Activated T-helper 9 cell treated with anti-CD3 and anti-CD28 coated beads, Interleukin-2, amount 50 U/mL, for 16 hours (primary cell): ENCODE results near the gene DLEC1.

Source experiments
- DNase-seq: peaks from one replicate; pipeline ENCODE4 v3.0.0-alpha.2; 2020; ENCODE audit warnings: low read depth

DLEC1 gene

DNA sequence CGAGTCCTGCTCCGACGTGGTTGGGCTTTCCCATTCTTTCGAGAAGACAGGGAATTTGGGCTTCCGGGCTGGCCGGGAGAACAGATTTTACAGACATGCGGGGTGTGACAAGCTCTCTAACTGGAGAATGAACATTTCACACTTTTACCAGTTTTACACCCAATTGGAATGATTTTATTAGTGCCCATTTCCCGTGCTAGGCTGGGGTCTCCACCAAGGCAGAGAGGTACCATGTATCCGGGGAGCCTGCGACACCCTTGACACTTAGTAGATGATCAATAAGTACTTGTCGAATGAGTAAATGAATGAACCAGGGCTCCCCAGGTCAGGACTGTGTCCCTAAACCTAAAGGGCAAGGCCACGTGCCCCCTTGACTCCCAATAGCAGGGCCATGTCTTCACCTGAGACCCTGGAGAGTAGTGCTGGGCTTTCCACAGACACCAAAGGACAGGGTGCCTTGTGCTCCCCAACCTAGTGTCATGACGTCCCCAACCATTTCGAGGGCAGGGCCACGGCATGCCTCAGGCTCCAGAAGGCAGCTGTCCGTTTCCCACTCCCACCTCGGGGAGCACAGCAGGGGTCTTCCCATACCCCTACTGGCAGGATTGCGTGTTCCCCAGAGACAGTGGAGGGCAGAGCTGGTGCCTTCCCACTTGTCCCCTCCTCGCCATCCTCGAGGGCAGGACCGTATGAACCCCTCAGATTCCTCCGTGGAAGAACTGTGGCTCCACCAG, 98.8 kb downstream of the DLEC1 start:
- no peak for DNase-seq

DNA sequence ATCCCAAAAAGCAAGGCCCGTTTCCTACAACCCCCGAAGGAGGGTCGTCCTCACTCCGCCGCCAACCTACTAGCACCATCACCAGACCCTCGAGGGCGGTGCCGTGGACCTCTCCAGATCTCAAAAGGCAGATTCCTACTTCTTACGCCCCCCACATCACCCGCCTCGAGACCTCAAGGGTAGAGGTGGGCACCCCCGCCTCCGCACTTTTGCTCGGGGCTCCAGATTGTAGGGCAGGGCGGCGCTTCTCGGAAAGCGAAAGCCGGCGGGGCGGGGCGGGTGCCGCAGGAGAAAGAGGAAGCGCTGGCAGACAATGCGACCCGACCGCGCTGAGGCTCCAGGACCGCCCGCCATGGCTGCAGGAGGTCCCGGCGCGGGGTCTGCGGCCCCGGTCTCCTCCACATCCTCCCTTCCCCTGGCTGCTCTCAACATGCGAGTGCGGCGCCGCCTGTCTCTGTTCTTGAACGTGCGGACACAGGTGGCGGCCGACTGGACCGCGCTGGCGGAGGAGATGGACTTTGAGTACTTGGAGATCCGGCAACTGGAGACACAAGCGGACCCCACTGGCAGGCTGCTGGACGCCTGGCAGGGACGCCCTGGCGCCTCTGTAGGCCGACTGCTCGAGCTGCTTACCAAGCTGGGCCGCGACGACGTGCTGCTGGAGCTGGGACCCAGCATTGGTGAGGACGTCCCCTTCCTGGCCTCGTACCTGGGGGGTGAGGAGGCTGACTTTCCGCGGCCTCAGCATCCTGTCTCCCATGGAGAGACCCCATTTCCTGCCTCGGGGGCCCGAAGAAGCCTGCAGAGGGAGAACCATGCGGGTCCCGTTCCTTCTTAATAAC, 99.6 kb downstream of the DLEC1 start, which contains the start of gene MYD88:
MYD88 (plus strand) TSS at position 313 of the 842 bp plus-strand sequence; CDS start at position 353, 40 bp downstream.
- DNase-seq = peak; percentile 77

DNA sequence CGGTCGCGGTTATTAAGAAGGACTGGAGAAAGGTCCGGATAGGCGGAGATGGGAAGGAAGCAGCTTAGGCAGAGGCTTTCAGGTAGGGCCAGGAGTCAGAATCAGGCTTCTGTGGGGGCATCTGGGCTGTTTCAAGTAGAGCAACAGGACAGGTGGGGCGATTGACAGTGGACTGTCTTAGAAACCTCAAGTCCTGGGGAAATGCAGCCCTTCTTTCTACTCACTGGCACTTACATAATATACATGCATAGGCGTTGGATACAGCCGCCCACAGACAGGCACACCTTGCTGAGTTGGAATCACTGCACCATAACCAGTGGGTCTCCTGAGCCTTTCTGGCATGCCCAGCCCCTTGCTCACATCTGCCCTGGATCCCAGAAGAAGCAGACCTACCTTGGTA, 100.2 kb downstream of the DLEC1 start:
- DNase-seq = no peak

DNA sequence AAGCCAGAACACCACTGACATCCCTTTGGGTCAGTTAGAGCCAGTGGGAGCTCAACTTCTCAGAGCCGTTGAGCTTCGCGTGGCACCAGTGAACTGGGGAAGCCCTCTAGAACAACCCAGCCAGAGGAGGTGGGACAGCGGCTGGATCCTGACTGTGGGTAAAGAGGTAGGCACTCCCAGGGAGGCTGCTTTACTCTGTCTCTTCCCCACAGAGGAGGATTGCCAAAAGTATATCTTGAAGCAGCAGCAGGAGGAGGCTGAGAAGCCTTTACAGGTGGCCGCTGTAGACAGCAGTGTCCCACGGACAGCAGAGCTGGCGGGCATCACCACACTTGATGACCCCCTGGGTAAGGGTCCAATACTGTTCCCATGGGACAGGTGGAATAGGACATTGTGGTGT, 100.6 kb downstream of the DLEC1 start:
- DNase-seq = no peak

DNA sequence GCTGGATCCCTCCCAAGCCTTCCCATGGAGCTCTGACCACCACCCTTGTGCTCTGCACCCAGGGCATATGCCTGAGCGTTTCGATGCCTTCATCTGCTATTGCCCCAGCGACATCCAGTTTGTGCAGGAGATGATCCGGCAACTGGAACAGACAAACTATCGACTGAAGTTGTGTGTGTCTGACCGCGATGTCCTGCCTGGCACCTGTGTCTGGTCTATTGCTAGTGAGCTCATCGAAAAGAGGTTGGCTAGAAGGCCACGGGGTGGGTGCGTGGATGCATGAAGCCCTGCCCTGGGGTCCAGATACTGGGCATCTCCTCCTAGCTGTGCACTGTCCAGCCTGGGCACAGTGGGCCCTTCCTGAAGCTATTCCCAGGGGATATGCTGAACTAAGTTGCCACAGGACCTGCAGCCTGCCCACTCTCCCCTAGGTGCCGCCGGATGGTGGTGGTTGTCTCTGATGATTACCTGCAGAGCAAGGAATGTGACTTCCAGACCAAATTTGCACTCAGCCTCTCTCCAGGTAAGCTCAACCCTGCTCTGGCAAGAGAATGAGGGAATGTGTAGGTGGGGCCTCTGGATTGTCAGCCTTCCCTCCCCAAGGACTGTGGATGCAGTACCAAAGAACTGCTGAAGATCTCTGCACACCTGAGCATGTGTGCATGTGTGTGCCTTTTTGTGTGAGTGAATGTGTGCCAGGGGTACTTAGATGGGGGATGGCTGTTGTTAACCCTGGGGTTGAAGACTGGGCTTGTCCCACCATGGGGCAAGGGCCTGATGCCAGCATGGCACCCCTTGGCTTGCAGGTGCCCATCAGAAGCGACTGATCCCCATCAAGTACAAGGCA, 101.5 kb downstream of the DLEC1 start:
- no peak for DNase-seq

DNA sequence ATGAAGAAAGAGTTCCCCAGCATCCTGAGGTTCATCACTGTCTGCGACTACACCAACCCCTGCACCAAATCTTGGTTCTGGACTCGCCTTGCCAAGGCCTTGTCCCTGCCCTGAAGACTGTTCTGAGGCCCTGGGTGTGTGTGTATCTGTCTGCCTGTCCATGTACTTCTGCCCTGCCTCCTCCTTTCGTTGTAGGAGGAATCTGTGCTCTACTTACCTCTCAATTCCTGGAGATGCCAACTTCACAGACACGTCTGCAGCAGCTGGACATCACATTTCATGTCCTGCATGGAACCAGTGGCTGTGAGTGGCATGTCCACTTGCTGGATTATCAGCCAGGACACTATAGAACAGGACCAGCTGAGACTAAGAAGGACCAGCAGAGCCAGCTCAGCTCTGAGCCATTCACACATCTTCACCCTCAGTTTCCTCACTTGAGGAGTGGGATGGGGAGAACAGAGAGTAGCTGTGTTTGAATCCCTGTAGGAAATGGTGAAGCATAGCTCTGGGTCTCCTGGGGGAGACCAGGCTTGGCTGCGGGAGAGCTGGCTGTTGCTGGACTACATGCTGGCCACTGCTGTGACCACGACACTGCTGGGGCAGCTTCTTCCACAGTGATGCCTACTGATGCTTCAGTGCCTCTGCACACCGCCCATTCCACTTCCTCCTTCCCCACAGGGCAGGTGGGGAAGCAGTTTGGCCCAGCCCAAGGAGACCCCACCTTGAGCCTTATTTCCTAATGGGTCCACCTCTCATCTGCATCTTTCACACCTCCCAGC, 102.4 kb downstream of the DLEC1 start:
- no peak for DNase-seq

DNA sequence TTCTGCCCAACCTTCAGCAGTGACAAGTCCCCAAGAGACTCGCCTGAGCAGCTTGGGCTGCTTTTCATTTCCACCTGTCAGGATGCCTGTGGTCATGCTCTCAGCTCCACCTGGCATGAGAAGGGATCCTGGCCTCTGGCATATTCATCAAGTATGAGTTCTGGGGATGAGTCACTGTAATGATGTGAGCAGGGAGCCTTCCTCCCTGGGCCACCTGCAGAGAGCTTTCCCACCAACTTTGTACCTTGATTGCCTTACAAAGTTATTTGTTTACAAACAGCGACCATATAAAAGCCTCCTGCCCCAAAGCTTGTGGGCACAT, 102.9 kb downstream of the DLEC1 start:
- DNase-seq = no peak

DNA sequence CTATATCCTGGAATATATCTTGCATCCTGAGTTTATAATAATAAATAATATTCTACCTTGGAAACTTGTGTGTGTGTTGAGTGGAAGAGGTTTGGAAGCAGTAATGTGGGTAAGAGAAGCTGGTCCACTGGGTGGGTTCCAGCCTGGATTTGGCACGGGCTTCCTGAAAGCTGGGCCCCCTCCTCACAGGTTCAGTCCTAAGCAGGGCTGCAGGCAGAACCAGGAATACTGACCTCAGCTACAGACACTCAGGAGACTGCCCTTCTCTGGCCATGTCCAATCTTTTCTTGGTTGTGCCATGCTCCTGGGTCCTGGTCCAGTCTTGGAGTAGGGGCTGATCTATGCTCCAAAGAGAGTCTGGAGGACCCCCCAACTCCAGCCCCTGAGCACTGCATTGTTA, 104.0 kb downstream of the DLEC1 start:
- DNase-seq = no peak

DNA sequence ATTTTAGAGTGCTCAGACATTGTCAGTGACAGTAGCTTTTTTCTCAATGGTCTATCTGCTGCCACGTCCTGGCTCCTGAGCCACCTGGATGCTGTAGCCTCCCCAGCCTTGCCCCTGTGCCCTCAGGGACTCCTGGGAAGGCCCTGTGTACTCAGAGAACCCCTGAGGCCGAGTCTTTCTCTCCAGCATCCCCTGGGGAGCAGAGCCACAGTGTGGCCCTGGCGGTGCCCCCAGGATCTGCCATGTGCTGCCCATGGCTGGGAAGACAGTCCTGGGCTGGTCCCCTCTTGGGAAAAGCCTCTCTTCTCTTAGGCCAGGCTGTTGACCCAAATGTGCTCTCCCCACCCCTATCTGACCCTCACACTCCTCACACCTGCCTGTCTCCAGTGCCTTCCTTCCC, 104.5 kb downstream of the DLEC1 start:
- DNase-seq = no peak

DNA sequence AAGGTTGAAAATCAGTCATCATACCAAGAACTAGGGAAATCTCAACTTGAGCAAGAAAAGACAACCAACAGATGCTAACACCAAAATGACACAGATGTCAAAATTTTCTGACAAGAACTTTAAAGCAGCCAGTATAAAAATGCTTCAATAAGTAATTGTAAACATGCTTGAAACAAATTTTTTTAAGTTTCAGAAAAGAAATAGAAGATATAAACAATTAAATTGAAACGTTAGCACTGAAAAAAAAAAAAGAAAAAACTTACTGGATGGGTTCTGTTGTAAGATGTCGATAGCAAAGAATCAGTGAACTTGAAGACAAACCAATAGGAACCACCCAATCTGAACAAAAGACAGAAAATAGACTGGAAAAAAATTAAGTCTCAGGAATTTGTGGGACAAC, 107.5 kb downstream of the DLEC1 start:
- DNase-seq = no peak

DNA sequence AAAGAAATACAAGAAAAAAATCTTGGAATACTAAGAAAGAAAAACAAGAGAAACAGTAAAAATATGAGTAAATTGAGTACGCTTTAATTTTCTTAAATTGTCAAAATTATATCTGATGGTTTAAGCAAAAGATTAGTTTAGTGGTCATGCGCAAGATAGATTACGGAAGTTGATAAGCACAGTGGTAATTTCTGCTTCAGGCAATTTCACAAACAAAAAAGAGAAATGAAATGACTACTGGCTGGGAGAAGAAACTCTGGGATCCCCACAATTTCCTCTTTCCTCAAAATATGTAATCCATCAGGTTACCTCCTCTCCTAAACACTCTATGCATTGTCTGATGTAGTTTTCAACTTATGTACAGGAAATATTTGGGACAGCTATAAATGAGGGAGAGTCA, 108.4 kb downstream of the DLEC1 start:
- no peak for DNase-seq

DNA sequence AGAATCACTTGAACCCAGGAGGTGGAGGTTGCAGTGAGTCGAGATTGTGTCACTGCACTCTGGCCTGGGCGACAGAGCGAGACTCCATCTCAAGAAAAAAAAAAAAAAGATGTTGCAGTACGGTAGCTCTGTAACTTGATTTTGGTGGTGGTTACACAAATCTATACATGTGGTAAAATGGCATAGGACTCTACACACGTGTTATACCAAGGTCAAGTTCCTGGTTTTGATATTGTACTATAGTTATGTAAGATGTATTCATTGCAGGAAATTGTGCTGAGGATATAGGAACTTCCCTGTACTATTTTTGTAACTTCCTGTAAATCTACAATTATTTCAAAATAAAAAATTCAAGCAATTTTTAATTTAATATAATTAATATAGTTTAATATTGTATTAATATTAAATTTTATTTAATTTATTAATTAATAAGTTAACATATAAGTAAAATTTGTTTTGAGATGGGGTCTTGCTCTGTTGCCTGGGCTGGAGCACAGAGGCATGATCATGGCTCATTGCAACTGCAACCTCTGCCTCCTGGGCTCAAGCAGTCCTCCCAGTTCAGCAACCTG, 109.4 kb downstream of the DLEC1 start:
- DNase-seq = no peak

DNA sequence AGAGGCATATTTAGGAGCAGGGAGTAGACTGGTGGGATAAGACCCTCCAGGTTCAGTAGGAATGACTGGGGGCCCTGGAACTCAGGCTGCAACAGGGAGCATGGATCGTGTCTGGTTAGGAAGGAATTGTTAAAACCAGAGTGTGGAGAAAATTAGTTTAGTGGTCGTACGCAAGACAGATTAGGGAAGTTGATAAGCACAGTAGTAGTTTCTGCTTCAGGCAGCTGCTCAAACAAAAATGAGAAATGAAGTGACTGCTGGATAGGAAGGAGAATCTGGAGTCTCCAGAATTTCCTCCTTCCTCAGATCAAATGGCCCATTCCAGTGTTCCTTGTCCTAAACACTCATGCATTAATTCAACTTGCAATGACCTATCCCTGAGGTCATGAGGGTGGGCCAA, 110.7 kb downstream of the DLEC1 start:
- DNase-seq = no peak

DNA sequence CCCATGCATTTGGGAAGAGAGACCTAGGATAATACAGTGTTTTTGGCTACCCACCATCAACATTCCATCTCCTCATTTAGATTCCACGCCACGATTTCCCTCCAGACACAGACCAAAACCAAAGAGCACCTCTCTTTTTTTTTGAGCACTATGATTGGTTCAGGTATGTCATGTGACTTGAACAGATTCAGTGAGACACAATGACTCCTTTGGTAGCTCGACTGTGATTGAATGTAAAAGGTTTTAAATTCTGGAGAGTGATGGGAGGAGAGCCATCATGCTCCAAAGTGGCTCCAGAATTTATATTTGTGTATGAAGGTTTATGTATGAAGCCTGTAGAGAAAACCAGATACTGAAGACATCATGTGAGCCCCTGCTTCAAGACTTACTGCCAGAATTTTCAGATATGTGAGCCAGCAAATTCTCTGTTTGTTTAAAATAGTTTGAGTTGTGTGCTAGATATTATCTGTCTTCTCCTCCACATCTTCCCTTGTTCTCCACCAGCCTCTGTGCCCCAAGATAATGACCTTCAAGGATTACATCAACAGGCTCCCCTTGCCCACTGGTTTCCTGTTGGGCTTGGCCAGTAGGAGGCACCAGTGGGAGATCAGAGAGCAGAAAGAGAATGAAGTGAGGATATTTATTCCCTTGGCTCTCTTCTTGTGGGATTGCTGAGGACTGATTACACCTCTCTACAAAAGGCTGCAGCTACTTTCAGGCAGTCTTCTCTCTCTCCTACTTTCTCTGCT, 111.9 kb downstream of the DLEC1 start:
- DNase-seq = no peak

DNA sequence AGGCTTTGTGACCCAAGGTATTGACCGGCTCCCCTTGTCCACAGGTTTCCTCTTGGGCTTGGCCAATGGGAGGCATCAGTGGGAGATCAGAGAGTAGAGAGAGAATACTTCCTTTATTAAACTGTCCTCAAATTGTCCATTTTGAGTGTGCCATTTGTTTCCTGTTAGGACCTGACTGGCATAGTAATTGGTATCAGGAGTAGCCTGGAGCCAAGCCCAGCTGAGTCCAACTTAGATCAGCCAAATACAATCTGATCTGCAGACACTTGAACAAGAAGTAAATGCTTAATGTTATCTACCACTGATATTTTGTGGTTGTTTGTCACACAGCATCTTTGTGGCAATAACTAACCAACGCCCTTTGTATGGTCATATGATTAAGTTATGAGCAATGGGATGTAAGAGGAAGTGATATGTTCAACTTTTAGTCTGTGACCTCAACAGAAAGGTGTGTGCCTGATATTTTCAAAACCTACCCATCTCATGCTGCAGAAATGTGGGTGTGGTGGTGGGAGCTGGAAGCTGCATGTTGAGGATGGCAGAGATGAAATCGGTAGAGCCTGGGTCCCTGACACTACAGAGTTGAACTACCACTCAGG, 112.8 kb downstream of the DLEC1 start:
- no peak for DNase-seq

DNA sequence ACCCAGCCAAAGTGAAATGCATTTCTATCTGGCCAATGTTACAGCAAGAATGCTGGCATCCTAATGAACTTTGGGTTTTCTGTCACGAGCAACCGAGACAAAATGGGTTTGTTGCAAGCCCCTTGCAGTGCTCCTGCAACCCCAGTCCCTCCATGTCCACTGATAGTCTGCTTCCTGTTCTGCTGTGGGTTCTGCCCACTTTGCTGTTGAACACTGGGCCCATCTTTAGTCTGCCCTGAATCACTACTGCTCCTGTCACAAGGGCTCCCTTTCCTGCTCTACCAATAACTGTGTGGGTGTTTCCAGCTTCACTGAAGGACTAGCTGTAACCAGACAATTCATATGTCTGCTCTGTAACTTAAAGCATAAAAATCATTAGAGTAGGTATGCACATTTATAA, 113.6 kb downstream of the DLEC1 start:
- DNase-seq = no peak

DNA sequence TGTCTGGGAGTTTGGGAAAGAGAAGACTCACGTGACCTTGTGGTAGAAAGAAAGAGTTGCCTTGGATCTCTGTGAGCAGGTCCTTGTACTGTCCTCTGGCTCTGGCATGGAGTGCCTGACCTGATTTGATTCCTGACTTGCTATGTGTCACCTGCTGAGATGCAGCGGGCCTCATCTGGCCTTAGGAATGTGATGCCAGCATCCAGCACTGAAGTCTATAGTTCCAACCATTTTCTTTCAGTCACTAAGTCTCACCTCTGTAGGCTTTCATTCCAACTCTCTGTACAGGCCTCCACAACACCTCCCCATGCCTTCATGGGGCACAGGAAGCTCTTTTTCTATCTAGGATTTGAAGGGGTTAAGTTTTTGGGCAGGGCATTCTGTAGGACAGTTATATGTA, 114.2 kb downstream of the DLEC1 start:
- DNase-seq = no peak

DNA sequence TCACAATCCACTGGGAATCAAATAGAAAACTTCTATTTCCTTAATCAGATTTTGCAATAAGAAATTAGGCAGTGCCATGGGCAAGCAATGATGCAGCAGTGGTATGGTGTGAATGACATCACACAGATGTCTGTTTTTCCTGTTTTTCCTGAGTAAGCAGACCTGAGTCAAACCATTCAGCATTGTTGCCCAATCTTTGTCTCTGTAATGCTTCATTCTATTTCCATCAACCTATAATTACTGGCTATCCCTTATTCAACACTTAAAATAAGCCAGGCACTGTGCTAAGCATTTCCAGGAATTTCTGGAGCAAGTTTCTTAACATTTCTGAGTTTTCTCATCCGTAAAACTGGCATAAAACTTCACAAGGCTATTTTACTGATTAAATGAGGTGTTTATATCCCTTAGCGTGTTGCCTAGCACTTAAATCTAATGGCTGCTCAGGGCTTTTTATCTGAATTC, 115.1 kb downstream of the DLEC1 start:
- DNase-seq = no peak

DNA sequence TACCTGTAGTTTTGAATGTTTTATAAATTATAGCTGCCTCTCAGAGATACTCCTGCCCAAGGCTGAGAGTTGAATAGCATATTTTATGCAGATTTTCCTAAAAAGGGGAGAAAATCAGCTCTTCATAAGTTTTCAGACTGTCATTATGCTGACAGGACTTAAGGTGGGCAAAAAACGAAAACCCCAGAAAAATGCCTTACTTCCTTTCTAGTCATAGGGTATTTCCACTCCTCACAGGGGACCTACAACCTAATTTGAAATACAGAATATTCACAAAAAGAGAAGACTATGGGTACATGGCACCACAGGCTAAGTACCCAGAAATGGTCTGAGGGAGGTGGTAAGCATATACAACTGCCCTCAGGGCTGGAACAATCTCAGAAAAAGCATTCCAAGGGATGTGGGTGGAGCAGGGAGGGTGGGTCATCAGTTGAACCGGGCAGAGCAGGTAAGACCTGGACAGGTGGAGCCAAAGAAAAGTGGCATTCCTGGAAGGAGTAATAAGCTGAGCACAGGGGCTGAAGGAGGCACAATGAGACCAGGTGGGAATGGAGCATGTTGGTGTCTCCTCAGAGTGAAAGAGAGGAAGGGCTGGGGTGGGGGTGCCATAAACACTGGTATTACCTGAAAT, 115.7 kb downstream of the DLEC1 start:
- DNase-seq = no peak

DNA sequence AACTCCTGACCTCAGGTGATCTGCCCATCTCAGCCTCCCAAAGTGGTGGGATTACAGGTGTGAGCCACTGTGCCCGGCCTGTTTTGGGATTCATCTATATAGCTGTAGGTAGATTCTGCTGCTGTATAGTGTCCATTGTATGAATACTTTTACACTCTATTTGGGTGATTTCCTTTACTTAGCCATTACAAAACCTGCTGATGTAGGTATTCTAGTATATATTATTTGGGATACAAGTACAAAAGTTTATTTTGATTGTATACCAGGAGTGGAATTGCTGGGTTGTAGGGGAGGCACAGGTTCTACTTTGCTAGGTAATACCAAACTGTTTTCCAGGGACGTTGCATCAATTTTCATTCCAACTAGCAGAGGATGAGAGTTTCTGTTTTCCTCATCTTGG, 116.8 kb downstream of the DLEC1 start:
- no peak for DNase-seq
